GM19193 (cell line): ENCODE data around the gene AGAP1.

ENCODE experiments used
- POLR2A ChIP-seq: IDR thresholded peaks from 4 replicates; pipeline ENCODE4 v1.6.1; 2011; ENCODE audit not compliant: insufficient read depth, insufficient read length; ENCODE audit errors: extremely low read depth

AGAP1 gene

GRCh38 chr2:235542733-235543127, 48.9 kb downstream of the AGAP1 start:
- no peak for TF ChIP-seq POLR2A

GRCh38 chr2:235543128-235543750, 49.4 kb downstream of the AGAP1 start:
- no peak for TF ChIP-seq POLR2A

- no peak for TF ChIP-seq POLR2A
Observed at GRCh38 chr2:235543851-235544688, 50.2 kb downstream of the AGAP1 start.

DNA sequence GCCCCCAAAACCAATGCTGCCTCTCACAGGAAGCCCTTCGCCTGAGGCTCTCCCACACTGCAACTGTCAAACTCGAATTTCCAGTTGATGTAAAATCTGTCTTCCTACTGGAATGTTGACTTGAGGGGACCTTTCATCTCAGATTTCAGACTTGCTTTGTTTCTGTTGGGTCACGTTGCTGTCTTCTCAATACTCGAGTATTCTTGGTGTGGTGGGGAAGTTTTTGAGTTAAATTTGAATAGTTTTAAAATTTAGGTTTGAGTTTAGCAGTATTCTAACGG, 50.8 kb downstream of the AGAP1 start:
- TF ChIP-seq POLR2A, result no peak

DNA sequence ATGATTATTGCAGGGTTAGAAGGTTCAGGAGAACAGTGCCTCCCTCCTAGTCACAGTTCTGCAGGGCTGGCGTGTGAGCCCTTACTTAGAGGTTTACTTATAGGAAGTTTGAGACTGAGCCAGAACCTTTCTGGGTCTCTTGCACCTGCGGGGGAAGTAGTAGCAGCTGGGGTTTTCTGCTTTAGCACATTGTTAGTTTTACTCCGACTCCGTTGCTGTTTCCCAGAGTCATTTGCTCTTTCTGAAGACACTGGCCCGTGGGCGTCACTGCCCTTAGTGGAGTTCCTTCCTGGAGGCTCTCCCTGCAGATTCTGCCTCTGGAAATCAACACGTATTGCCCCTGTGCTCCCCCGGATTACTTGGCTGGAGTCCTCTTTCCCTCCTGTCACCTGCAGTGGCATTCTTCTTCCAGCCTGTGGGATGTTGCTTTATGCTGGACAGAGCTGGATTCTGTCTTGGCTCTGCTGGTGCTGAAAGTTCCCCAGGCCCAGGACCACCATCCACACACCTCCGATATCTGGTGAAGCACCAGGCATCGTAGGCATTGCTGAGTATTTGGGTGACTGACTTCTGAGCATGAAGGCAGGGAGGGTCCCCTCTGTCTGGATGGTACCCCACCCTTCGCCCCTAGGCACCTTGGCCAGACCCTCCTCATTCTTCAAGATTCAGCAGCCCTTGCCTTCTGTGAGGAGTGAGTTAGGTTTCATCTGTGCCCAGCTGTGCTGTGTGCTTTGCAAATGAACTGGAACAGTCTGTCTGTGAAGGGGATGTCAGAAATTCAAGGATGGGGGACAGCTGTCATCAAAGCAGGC, 51.7 kb downstream of the AGAP1 start:
- TF ChIP-seq POLR2A, result no peak

DNA sequence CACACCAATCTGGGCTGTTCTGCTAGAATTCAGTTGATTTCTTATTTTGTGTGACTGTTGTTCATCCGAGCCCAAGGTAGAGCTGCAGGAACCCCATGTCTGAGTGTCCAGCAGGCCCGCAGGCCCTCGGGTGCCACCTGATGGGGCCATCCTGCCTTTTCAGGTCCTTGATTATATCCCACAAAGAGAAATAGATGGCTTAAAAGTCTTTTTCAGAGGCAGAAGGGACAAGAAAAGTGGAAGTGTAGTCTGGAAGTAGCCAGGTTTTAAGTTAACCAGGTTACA, 52.2 kb downstream of the AGAP1 start:
- no peak for TF ChIP-seq POLR2A

- no peak for TF ChIP-seq POLR2A
Observed at GRCh38 chr2:235546436-235546835, 52.6 kb downstream of the AGAP1 start.

GRCh38 chr2:235549735-235550377, 56.0 kb downstream of the AGAP1 start:
- TF ChIP-seq POLR2A, result no peak

GRCh38 chr2:235550378-235550760, 56.5 kb downstream of the AGAP1 start:
- no peak for TF ChIP-seq POLR2A

GRCh38 chr2:235550946-235551345, 57.1 kb downstream of the AGAP1 start:
- no peak for TF ChIP-seq POLR2A

- TF ChIP-seq POLR2A, result no peak
Observed at GRCh38 chr2:235551965-235552364, 58.1 kb downstream of the AGAP1 start.

GRCh38 chr2:235552671-235553070, 58.8 kb downstream of the AGAP1 start:
- TF ChIP-seq POLR2A, result no peak

DNA sequence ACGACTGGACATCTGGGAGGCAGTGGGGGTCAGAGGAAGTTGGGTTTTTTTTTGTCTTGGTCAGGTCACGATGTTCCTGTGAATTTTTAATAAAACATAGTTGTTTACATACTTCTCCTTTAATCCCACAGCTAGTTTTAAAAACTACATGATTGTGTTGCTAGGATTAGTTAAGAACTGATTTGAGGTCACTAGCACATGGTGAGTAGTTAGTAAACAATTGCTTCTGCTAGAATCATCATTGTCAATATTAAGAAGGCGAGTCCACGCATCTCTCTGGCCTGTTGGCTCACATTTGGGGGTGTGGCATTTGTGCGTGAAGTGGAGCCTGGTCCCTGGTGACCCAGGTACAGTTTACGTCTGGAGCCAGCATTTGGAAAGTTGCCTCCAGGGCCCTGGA, 59.4 kb downstream of the AGAP1 start:
- TF ChIP-seq POLR2A, result no peak

DNA sequence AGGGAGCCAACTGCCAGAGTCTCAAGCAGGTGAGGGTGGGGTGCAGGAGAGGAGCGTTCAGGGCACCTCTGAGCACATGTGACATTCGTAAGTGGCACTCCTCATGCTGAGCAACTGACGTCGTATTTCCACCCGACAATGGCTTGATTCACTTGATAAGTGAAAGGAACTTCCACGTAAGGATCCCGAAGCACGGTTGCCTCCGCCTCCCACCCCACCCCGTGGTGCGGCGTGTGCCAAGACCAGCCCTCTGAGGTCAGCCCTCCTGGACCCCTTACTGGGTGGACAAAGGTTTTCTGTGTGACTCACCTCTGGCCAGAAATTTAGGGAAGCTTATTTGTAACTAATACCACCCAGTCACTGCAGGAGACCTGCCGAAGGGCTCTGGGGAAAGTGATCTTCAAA, 59.9 kb downstream of the AGAP1 start:
- no peak for TF ChIP-seq POLR2A

DNA sequence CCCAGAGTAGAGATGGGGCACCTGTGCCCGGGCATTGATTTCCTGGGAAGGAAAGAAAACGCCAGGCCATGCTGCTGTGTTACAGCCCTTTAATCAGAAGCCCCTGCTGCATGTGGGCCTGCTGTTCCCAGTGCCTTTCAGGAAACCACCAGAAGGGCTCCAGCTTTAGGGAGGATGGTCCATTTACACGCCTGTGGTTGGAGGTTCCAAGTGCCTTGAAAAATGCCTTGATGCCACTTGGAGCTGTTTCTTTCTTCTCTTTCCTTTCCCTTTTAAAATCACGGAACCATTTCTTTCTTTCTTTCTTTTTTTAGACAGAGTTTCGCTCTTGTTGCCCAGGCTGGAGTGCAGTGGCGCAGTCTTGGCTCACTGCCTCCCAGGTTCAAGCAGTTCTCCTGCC, 60.5 kb downstream of the AGAP1 start:
- no peak for TF ChIP-seq POLR2A
